SU-DHL-6 (cell line): ENCODE results near the gene RHOJ.

Source experiments
- CTCF ChIP-seq: fragments of 200-600 bp; sonication (generic); IDR thresholded peaks from one replicate; pipeline ENCODE4 v1.5.1; 2017; ENCODE audit warnings: antibody characterized with exemption, mild to moderate bottlenecking, low read length, moderate library complexity; ENCODE audit not compliant: insufficient read depth, poor library complexity, severe bottlenecking
- EZH2phosphoT487 ChIP-seq: fragments of 200-600 bp; sonication (generic), shearing (Covaris generic); conservative IDR thresholded peaks from 2 replicates; pipeline ENCODE4 v1.6.1; 2018; ENCODE audit warnings: mild to moderate bottlenecking, antibody characterized with exemption, low read length, moderate library complexity, mixed read lengths

DNA sequence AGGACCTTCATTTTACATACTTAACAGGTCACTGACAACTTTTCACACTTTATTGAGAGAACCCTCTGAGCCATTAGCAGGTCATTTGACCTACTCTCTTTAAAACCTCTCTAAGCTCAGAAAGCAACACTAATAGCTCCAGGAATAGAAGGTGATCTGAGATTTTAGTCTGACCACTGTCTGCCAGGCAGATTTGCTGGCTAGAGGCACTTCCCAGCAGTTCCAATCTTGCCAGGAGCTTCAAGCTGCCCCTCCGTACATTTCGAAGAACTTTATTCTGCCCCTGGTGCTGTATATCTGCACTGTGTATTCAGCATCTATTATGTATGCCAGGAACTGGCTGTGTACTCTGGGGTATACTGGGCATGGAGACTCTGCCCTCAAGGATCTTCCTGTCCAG, 58.2 kb downstream of the RHOJ start:
- TF ChIP-seq CTCF (no peak), EZH2phosphoT487 (no peak)
